ENCODE measurements around the gene MB21D2. TPM values are rescaled to one million over a fixed set of nuclear protein-coding genes. Genes with fewer than 3 reads are reported as not detected.

Gene MB21D2
- total RNA-seq, 2 experiments from 2014 or later: 0.06 TPM; not detected in 1

- H3K4me3 ChIP-seq (ENCODE audit: low read depth, low read length, poor library complexity, severe bottlenecking): no peak overlapping the region
- no peaks in the 10 kb centered on the region for H4K20me1 ChIP-seq (ENCODE audit: insufficient read depth, low read length)
- H3K36me3 ChIP-seq (ENCODE audit: insufficient read depth, low read length): no peaks in the 10 kb centered on the region
- intact Hi-C loops (cut with micrococcal nuclease; ENCODE audit: unreplicated experiment): no loop called here
- BruUV-seq (replicated peaks): no TSS peak
- H2AFZ ChIP-seq (ENCODE audit: low read length): no peak overlapping the region
- H3K4me2 ChIP-seq (ENCODE audit: low read length): no peak overlapping the region
- no peaks in the 10 kb centered on the region for H3K79me2 ChIP-seq (ENCODE audit: insufficient read depth, low read depth, low read length)
- ChIA-PET POLR2A (interaction anchor here (0.9 kb wide), 1 partner anchor 8 kb away, joined by 5 read pairs; no protein-coding TSS in a partner anchor), CTCF (ENCODE audit: unreplicated experiment) (no interaction called here)
- H3K9me3 ChIP-seq (ENCODE audit: low read length): no peaks in the 10 kb centered on the region
- no peak for DNase-seq (ENCODE audit: low spot score)
- H3K9me2 ChIP-seq (ENCODE audit: insufficient read depth, low read length): no peaks in the 10 kb centered on the region
- H3K4me1 ChIP-seq (ENCODE audit: insufficient read depth, low read length, poor library complexity, severe bottlenecking): no peaks in the 10 kb centered on the region
- TF ChIP-seq EZH2phosphoT487 (IDR thresholded peaks at IDR 0.05; ENCODE audit: borderline replicate concordance, low read depth, low read length): no peak
- TF ChIP-seq, protein P1, sequence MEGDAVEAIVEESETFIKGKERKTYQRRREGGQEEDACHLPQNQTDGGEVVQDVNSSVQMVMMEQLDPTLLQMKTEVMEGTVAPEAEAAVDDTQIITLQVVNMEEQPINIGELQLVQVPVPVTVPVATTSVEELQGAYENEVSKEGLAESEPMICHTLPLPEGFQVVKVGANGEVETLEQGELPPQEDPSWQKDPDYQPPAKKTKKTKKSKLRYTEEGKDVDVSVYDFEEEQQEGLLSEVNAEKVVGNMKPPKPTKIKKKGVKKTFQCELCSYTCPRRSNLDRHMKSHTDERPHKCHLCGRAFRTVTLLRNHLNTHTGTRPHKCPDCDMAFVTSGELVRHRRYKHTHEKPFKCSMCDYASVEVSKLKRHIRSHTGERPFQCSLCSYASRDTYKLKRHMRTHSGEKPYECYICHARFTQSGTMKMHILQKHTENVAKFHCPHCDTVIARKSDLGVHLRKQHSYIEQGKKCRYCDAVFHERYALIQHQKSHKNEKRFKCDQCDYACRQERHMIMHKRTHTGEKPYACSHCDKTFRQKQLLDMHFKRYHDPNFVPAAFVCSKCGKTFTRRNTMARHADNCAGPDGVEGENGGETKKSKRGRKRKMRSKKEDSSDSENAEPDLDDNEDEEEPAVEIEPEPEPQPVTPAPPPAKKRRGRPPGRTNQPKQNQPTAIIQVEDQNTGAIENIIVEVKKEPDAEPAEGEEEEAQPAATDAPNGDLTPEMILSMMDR (conservative IDR thresholded peaks at IDR 0.05; ENCODE audit: low read length): no peak
- no peak overlapping the region for H3K27ac ChIP-seq (ENCODE audit: low read depth, low read length, poor library complexity, severe bottlenecking)
Measured at GRCh38 chr3:192883512-192883911, 34.1 kb downstream of the MB21D2 start.

DNA sequence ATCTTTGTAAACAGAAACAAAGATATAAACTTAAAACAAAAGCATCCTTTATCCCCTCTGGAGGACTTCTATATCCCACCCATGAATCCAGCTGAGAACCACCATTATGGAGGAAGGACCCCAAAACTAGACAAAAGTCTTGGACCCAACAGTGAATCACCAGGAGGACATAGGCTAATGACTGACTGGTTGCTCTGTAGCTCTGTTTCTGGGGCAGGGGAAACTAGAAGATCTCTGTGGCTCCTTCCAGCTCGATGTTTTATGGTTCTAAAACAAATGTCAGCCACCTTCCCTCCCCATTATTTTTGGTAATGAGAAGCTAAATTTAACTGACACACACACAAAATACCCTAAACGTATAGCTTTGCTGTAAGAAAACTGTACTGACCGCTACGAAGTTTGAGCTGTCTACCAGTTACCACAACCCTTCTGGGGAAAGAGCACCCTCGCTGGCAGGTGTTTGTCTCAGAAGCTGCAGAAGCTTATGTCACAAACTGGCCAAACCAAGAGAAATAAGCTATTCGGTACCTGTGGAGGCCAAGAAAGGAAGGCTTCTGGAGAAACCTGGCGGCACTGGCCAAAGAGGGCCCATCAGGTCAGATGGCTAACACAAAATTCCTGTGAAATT, 36.4 kb downstream of the MB21D2 start:
- Histone ChIP-seq H2AFZ (ENCODE audit: low read length) (no peak overlapping the region), H3K9me3 (ENCODE audit: low read length) (no peaks in the 10 kb centered on the region), H4K20me1 (ENCODE audit: insufficient read depth, low read length) (no peaks in the 10 kb centered on the region), H3K36me3 (ENCODE audit: insufficient read depth, low read length) (no peaks in the 10 kb centered on the region), H3K4me3 (ENCODE audit: low read depth, low read length, poor library complexity, severe bottlenecking) (no peak overlapping the region), H3K27ac (ENCODE audit: low read depth, low read length, poor library complexity, severe bottlenecking) (no peak overlapping the region), H3K79me2 (ENCODE audit: insufficient read depth, low read depth, low read length) (no peaks in the 10 kb centered on the region), H3K9me2 (ENCODE audit: insufficient read depth, low read length) (no peaks in the 10 kb centered on the region), H3K4me2 (ENCODE audit: low read length) (no peak overlapping the region), H3K4me1 (ENCODE audit: insufficient read depth, low read length, poor library complexity, severe bottlenecking) (no peaks in the 10 kb centered on the region)
- ChIA-PET POLR2A (interaction anchor here (0.7 kb wide), 1 partner anchor 1663 kb away, joined by 3 read pairs; no protein-coding TSS in a partner anchor), CTCF (ENCODE audit: unreplicated experiment) (no interaction called here)
- intact Hi-C loops (cut with micrococcal nuclease; ENCODE audit: unreplicated experiment): no loop called here
- TF ChIP-seq EZH2phosphoT487 (IDR thresholded peaks at IDR 0.05; ENCODE audit: borderline replicate concordance, low read depth, low read length): no peak
- TF ChIP-seq, protein P1 (conservative IDR thresholded peaks at IDR 0.05; ENCODE audit: low read length): no peak
- DNase-seq (ENCODE audit: low spot score): no peak
- BruUV-seq (replicated peaks): no TSS peak

- H3K79me2 ChIP-seq (ENCODE audit: insufficient read depth, low read depth, low read length): no peaks in the 10 kb centered on the region
- POLR2A ChIA-PET: interaction anchor here (0.6 kb wide), 1 partner anchor 98 kb away, joined by 3 read pairs; no protein-coding TSS in a partner anchor
- H3K27ac ChIP-seq (ENCODE audit: low read depth, low read length, poor library complexity, severe bottlenecking): no peak overlapping the region
- intact Hi-C loops (cut with micrococcal nuclease; ENCODE audit: unreplicated experiment): no loop called here
- H3K4me1 ChIP-seq (ENCODE audit: insufficient read depth, low read length, poor library complexity, severe bottlenecking): no peaks in the 10 kb centered on the region
- H3K36me3 ChIP-seq (ENCODE audit: insufficient read depth, low read length): no peaks in the 10 kb centered on the region
- BruUV-seq (replicated peaks): no TSS peak
- no peak for DNase-seq (ENCODE audit: low spot score)
- H3K9me3 ChIP-seq (ENCODE audit: low read length): no peaks in the 10 kb centered on the region
- CTCF ChIA-PET (ENCODE audit: unreplicated experiment): no interaction called here
- no peaks in the 10 kb centered on the region for H3K9me2 ChIP-seq (ENCODE audit: insufficient read depth, low read length)
- no peaks in the 10 kb centered on the region for H4K20me1 ChIP-seq (ENCODE audit: insufficient read depth, low read length)
- H2AFZ ChIP-seq (ENCODE audit: low read length): no peak overlapping the region
- no peak for TF ChIP-seq EZH2phosphoT487 (IDR thresholded peaks at IDR 0.05; ENCODE audit: borderline replicate concordance, low read depth, low read length)
- TF ChIP-seq, protein P1 (conservative IDR thresholded peaks at IDR 0.05; ENCODE audit: low read length): no peak
- H3K4me3 ChIP-seq (ENCODE audit: low read depth, low read length, poor library complexity, severe bottlenecking): no peak overlapping the region
- no peak overlapping the region for H3K4me2 ChIP-seq (ENCODE audit: low read length)
Measured at GRCh38 chr3:192880313-192880712, 37.3 kb downstream of the MB21D2 start.

All from OCI-LY7 (cell line).